HepG2 (cell line): ENCODE measurements around the gene PEPD. TPM values are rescaled to one million over a fixed set of nuclear protein-coding genes. Genes with fewer than 3 reads are reported as not detected.

Source experiments
- ATF1 ChIP-seq: IDR thresholded peaks from 2 replicates; pipeline ENCODE4 v1.6.1; 2016; ENCODE audit warnings: mild to moderate bottlenecking, control low read depth
- HDAC1 ChIP-seq: sonication (generic); formaldehyde crosslinking; IDR thresholded peaks from 2 replicates; pipeline ENCODE4 v1.5.1; 2020; ENCODE audit warnings: mild to moderate bottlenecking, missing genetic modification reagents
- HMGXB3 ChIP-seq: sonication (generic); formaldehyde crosslinking; IDR thresholded peaks from 2 replicates; pipeline ENCODE4 v1.4.0; 2020; ENCODE audit warnings: missing genetic modification reagents, borderline replicate concordance
- HNRNPL ChIP-seq: fragments of 200-400 bp; formaldehyde crosslinking; IDR thresholded peaks from 2 replicates; pipeline ENCODE4 v1.6.1; 2017; ENCODE audit warnings: mild to moderate bottlenecking, low read depth, low read length
- MBD4 ChIP-seq: IDR thresholded peaks from 2 replicates; pipeline ENCODE4 v1.6.1; 2012; ENCODE audit warnings: low read length, inconsistent platforms, borderline replicate concordance
- MXD1 ChIP-seq: sonication (generic); formaldehyde crosslinking; IDR thresholded peaks from 2 replicates; pipeline ENCODE4 v1.4.0; 2020; ENCODE audit warnings: mild to moderate bottlenecking, missing genetic modification reagents
- MZF1 ChIP-seq: sonication (generic); formaldehyde crosslinking; IDR thresholded peaks from 2 replicates; pipeline ENCODE4 v1.8.1; 2023; ENCODE audit warnings: mild to moderate bottlenecking, missing genetic modification reagents, borderline replicate concordance
- NCOA2 ChIP-seq: sonication (generic); formaldehyde crosslinking; IDR thresholded peaks from 2 replicates; pipeline ENCODE4 v1.8.0; 2022; ENCODE audit warnings: inconsistent platforms
- SPEN ChIP-seq: sonication (generic); formaldehyde crosslinking; IDR thresholded peaks from 2 replicates; pipeline ENCODE4 v1.5.1; 2020; ENCODE audit warnings: low read depth, mild to moderate bottlenecking, missing genetic modification reagents
- ZNF205 ChIP-seq: IDR thresholded peaks from 2 replicates; pipeline ENCODE4 v1.6.1; 2018; ENCODE audit warnings: missing biosample characterization, missing genetic modification reagents
- ZNF224 ChIP-seq: sonication (generic); formaldehyde crosslinking; IDR thresholded peaks from 2 replicates; pipeline ENCODE4 v1.5.0; 2020; ENCODE audit warnings: mild to moderate bottlenecking, missing genetic modification reagents
- ZNF446 ChIP-seq: sonication (generic); formaldehyde crosslinking; IDR thresholded peaks from 2 replicates; pipeline ENCODE4 v1.5.0; 2020; ENCODE audit warnings: mild to moderate bottlenecking, missing genetic modification reagents
- ZNF501 ChIP-seq: sonication (generic); formaldehyde crosslinking; IDR thresholded peaks from 2 replicates; pipeline ENCODE4 v1.5.1; 2020; ENCODE audit warnings: mild to moderate bottlenecking, moderate library complexity, missing genetic modification reagents
- ZNF512B ChIP-seq: sonication (generic); formaldehyde crosslinking; IDR thresholded peaks from 2 replicates; pipeline ENCODE4 v1.5.1; 2020; ENCODE audit warnings: missing genetic modification reagents, mild to moderate bottlenecking, borderline replicate concordance
- ZNF547 ChIP-seq: sonication (generic); formaldehyde crosslinking; IDR thresholded peaks from 2 replicates; pipeline ENCODE4 v1.5.1; 2020; ENCODE audit warnings: mild to moderate bottlenecking, missing genetic modification reagents
- ZNF687 ChIP-seq: sonication (generic); formaldehyde crosslinking; IDR thresholded peaks from 2 replicates; pipeline ENCODE4 v1.5.1; 2020; ENCODE audit warnings: mild to moderate bottlenecking, missing genetic modification reagents, moderate library complexity
- ZNF761 ChIP-seq: sonication (generic); formaldehyde crosslinking; conservative IDR thresholded peaks from 2 replicates; pipeline ENCODE4 v1.4.0; 2020; ENCODE audit warnings: mild to moderate bottlenecking, missing genetic modification reagents
- polyA plus RNA-seq, 8 experiments: library from polyadenylated mRNA; depleted of rRNA in 3 of 8; stranded (reverse) in 7 of 8; unstranded in 1 of 8; fragments of >200 nt; fragmentation: Illumina TruSeq in 4 of 8; extraction: Trizol in 4 of 8; gene quantifications; 2 replicates each; pipeline versions ENCODE4 v1.2.1 to v1.2.3, GENCODE V29; 2011 to 2016; ENCODE audit warnings: low read depth in 4 of 8, missing spikeins in 1 of 8, mixed read lengths in 1 of 8; ENCODE audit not compliant: insufficient read depth in 1 of 8
- total RNA-seq, 5 experiments: library from RNA; depleted of rRNA; stranded (reverse); fragments of >200 nt; fragmentation: Illumina TruSeq; extraction: Trizol; gene quantifications; 2 replicates each; pipeline ENCODE4 v1.2.3, GENCODE V29; 2016; ENCODE audit warnings: low read depth in 1 of 5

Gene PEPD
- total and polyA plus RNA-seq, 2 of the 13 experiments (the other 11 are each of a cell fraction or from before 2014, with no cell fraction given) = 60.7 to 75.1 TPM

- TF ChIP-seq HMGXB3 (CRISPR knock-in tag) (peak; percentile 94), ZNF205 (CRISPR knock-in tag) (peak; percentile 97), ATF1 (no peak), ZNF761 (peak; percentile 99), HNRNPL (peak; percentile 98), MXD1 (peak; percentile 99), ZNF501 (CRISPR knock-in tag) (peak; percentile 95; the same call in 1 of the 2 replicates), ZNF547 (CRISPR knock-in tag) (peak; percentile 100), MBD4 (no peak), ZNF687 (CRISPR knock-in tag) (peak; percentile 100), SPEN (CRISPR knock-in tag) (peak; percentile 97), ZNF512B (CRISPR knock-in tag) (peak; percentile 94; the same call in 1 of the 2 replicates), ZNF224 (CRISPR knock-in tag) (peak; percentile 99), NCOA2 (CRISPR knock-in tag) (peak; percentile 91), HDAC1 (peak; percentile 93), MZF1 (peak; percentile 97; the same call in 1 of the 2 replicates), ZNF446 (CRISPR knock-in tag) (peak; percentile 99)
These were observed 129.0 kb downstream of the PEPD start (continued) for GRCh38 chr19:33392341-33393285.
